Loucy (cell line): Measurements from ENCODE around the gene LRP3.

Experiments used
- H2AFZ ChIP-seq: fragments of 200-600 bp; sonication (generic); 2 replicates; pipeline ENCODE4 v1.6.0; 2016; ENCODE audit warnings: antibody characterized with exemption, mild to moderate bottlenecking, low read length, moderate library complexity
- H3F3A ChIP-seq: fragments of 200-600 bp; 2 replicates; pipeline ENCODE4 v1.6.0; 2016; ENCODE audit warnings: antibody characterized with exemption, low read depth, mild to moderate bottlenecking
- H3K27me3 ChIP-seq: fragments of 200-600 bp; sonication (generic); 2 replicates; pipeline ENCODE4 v1.6.1; 2014; ENCODE audit warnings: low read length, mild to moderate bottlenecking; ENCODE audit not compliant: insufficient read depth, poor library complexity, severe bottlenecking
- H3K36me3 ChIP-seq: fragments of 200-600 bp; sonication (generic); 2 replicates; pipeline ENCODE4 v1.6.1; 2016; ENCODE audit warnings: low read length; ENCODE audit not compliant: insufficient read depth
- H3K4me1 ChIP-seq: fragments of 200-600 bp; sonication (generic); 2 replicates; pipeline ENCODE4 v1.5.1; 2014; ENCODE audit warnings: low read length, mild to moderate bottlenecking; ENCODE audit not compliant: insufficient read depth, poor library complexity, severe bottlenecking
- H3K4me2 ChIP-seq: fragments of 200-600 bp; sonication (generic); 2 replicates; pipeline ENCODE4 v1.6.0; 2014; ENCODE audit warnings: antibody characterized with exemption, low read length, low read depth, mild to moderate bottlenecking; ENCODE audit not compliant: poor library complexity, severe bottlenecking
- H3K4me3 ChIP-seq: fragments of 200-600 bp; sonication (generic); 2 replicates; pipeline ENCODE4 v1.5.1; 2014; ENCODE audit warnings: low read length, mild to moderate bottlenecking, mixed read lengths; ENCODE audit not compliant: poor library complexity, severe bottlenecking
- H3K79me2 ChIP-seq: fragments of 200-600 bp; sonication (generic); 2 replicates; pipeline ENCODE4 v1.6.1; 2014; ENCODE audit warnings: low read length; ENCODE audit not compliant: insufficient read depth
- H3K9ac ChIP-seq: fragments of 200-600 bp; sonication (generic); 2 replicates; pipeline ENCODE4 v1.6.0; 2014; ENCODE audit warnings: mild to moderate bottlenecking, low read depth, low read length, moderate library complexity; ENCODE audit not compliant: poor library complexity, severe bottlenecking
- H3K9me2 ChIP-seq: fragments of 200-600 bp; sonication (generic); replicated peaks from 2 replicates; pipeline ENCODE4 v1.6.1; 2016; ENCODE audit warnings: low read depth, low read length, mixed read lengths
- H3K9me3 ChIP-seq: fragments of 200-600 bp; sonication (generic); 2 replicates; pipeline ENCODE4 v1.6.1; 2014; ENCODE audit warnings: mild to moderate bottlenecking, antibody characterized with exemption, low read length, low read depth; ENCODE audit not compliant: insufficient read depth
- H4K20me1 ChIP-seq: fragments of 200-600 bp; sonication (generic); 2 replicates; pipeline ENCODE4 v1.6.0; 2014; ENCODE audit warnings: antibody characterized with exemption, low read length, mild to moderate bottlenecking; ENCODE audit not compliant: insufficient read depth, poor library complexity, severe bottlenecking
- CTCF ChIP-seq: fragments of 200-600 bp; sonication (generic); conservative IDR thresholded peaks from 2 replicates; pipeline ENCODE4 v1.5.1; 2014; ENCODE audit warnings: mild to moderate bottlenecking, antibody characterized with exemption, low read length
- EZH2phosphoT487 ChIP-seq: fragments of 200-600 bp; IDR thresholded peaks from 2 replicates; pipeline ENCODE4 v1.6.1; 2018; ENCODE audit warnings: antibody characterized with exemption, mild to moderate bottlenecking, moderate library complexity, borderline replicate concordance

Gene LRP3

GRCh38 chr19:33232656-33233055 lies 38.5 kb downstream of the LRP3 start:
- no peak overlapping the region for H2AFZ ChIP-seq

GRCh38 chr19:33233056-33233873 lies 39.1 kb downstream of the LRP3 start:
- no peak for TF ChIP-seq CTCF
- no peak for TF ChIP-seq EZH2phosphoT487
- Histone ChIP-seq H3K36me3 (no peaks in the 10 kb centered on the region), H3K27me3 (no peaks in the 10 kb centered on the region), H3K79me2 (no peaks in the 10 kb centered on the region), H3K9ac (no peak overlapping the region), H3K9me2 (no peaks in the 10 kb centered on the region), H3K4me2 (no peak overlapping the region), H3F3A (no peaks in the 10 kb centered on the region), H4K20me1 (no peaks in the 10 kb centered on the region), H3K4me1 (no peaks in the 10 kb centered on the region), H3K9me3 (peaks cover 5% of the 10 kb centered on the region; the same call in 1 of the 2 replicates), H3K4me3 (no peak overlapping the region), H2AFZ (no peak overlapping the region)

More at GRCh38 chr19:33232656-33233055, 38.5 kb downstream of the LRP3 start:
- Histone ChIP-seq H3K4me2 (no peak overlapping the region), H3K36me3 (no peaks in the 10 kb centered on the region), H3K4me3 (no peak overlapping the region), H4K20me1 (no peaks in the 10 kb centered on the region), H3K9ac (no peak overlapping the region), H3K9me2 (no peaks in the 10 kb centered on the region), H3K27me3 (no peaks in the 10 kb centered on the region), H3K79me2 (no peaks in the 10 kb centered on the region), H3F3A (no peaks in the 10 kb centered on the region), H3K4me1 (no peaks in the 10 kb centered on the region), H3K9me3 (peaks cover 6% of the 10 kb centered on the region; the same call in 1 of the 2 replicates)
- TF ChIP-seq EZH2phosphoT487, result no peak

- Histone ChIP-seq H3K9me3 (no peaks in the 10 kb centered on the region), H3K4me1 (no peaks in the 10 kb centered on the region), H3K4me3 (no peak overlapping the region), H3F3A (no peaks in the 10 kb centered on the region), H3K36me3 (no peaks in the 10 kb centered on the region), H3K27me3 (no peaks in the 10 kb centered on the region), H3K4me2 (no peak overlapping the region), H3K9me2 (no peaks in the 10 kb centered on the region), H2AFZ (no peak overlapping the region), H3K79me2 (no peaks in the 10 kb centered on the region), H4K20me1 (no peaks in the 10 kb centered on the region), H3K9ac (no peak overlapping the region)
- TF ChIP-seq CTCF (no peak), EZH2phosphoT487 (no peak)
These were observed 40.0 kb downstream of the LRP3 start for GRCh38 chr19:33234092-33234491.

GRCh38 chr19:33234736-33235135 lies 40.6 kb downstream of the LRP3 start:
- H3K4me3 ChIP-seq, result no peak overlapping the region
- no peak overlapping the region for H3K9ac ChIP-seq
- no peaks in the 10 kb centered on the region for H3K9me3 ChIP-seq
- H3K36me3 ChIP-seq, result no peaks in the 10 kb centered on the region
- H3K4me2 ChIP-seq, result no peak overlapping the region
- no peaks in the 10 kb centered on the region for H3K4me1 ChIP-seq
- no peaks in the 10 kb centered on the region for H3K79me2 ChIP-seq
- no peaks in the 10 kb centered on the region for H4K20me1 ChIP-seq
- H3K9me2 ChIP-seq, result no peaks in the 10 kb centered on the region
- H3F3A ChIP-seq, result no peaks in the 10 kb centered on the region
- H3K27me3 ChIP-seq, result no peaks in the 10 kb centered on the region
- H2AFZ ChIP-seq, result no peak overlapping the region
- no peak for TF ChIP-seq EZH2phosphoT487
- no peak for TF ChIP-seq CTCF
